ENCODE results near the gene TDRD7. TPM values are rescaled to one million over a fixed set of nuclear protein-coding genes. Genes with fewer than 3 reads are reported as not detected.

TDRD7 gene
- total RNA-seq, 4 donors from 2014 or later = 9.6 to 18.4 (median 10.8) TPM

- WGBS, 2 donors = 50 to 54% methylated on average over 5 of the region's 5 CpGs
These were observed 88.4 kb downstream of the TDRD7 start for GRCh38 chr9:97500263-97500662.

DNA sequence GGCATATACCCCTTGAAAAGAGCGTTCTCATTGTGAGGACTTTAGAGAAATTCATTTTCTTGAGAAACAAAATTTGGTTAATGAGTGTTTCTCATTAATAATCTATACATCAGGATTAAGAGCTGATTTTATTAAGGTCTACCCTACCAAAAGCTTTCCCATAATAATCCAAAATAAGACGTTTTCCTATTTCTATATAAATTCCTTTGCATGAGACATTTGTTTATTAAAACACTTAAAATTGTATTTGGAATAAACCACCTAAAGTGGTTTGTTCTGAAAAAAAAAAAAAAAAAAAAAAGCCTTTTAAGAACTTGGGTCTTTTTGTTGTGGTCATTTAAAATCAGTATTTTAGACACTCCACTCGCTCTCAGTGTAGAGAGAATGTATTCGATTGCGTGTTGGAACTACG is 88.9 kb downstream of the TDRD7 start:
- WGBS, 2 donors = 15 to 16% methylated on average over 6 of the region's 6 CpGs
- DNase-seq (ENCODE audit: low spot score in 2 of 2) = no peak
- no peak for TF ChIP-seq CTCF (IDR thresholded peaks at IDR 0.05)
- TF ChIP-seq EP300 (IDR thresholded peaks at IDR 0.05) = no peak
- TF ChIP-seq POLR2A (IDR thresholded peaks at IDR 0.05) = no peak
- Histone ChIP-seq H3K36me3 (peaks cover 0 to 11% (median 0%) of the 10 kb centered on the region in 3 donors), H3K4me3 (peak overlapping the region; percentile 40 to 87 (median 46)), H3K27me3 (no peaks in the 10 kb centered on the region), H3K9me3 (no peaks in the 10 kb centered on the region), H3K4me1 (peaks cover 0 to 51% (median 6%) of the 10 kb centered on the region in 4 donors), H3K27ac (peak overlapping the region in 3 of 4 donors; percentile 15 to 77 (median 37))

More at GRCh38 chr9:97500263-97500662, 88.4 kb downstream of the TDRD7 start:
- TF ChIP-seq POLR2A (IDR thresholded peaks at IDR 0.05) (no peak), EP300 (IDR thresholded peaks at IDR 0.05) (no peak), CTCF (IDR thresholded peaks at IDR 0.05) (no peak)
- Histone ChIP-seq H3K27ac (peak overlapping the region in 1 of 4 donors; percentile 13), H3K36me3 (peaks cover 0 to 15% (median 0%) of the 10 kb centered on the region in 3 donors), H3K27me3 (no peaks in the 10 kb centered on the region), H3K9me3 (no peaks in the 10 kb centered on the region), H3K4me1 (peaks cover 0 to 47% (median 6%) of the 10 kb centered on the region in 4 donors), H3K4me3 (no peak overlapping the region)
- DNase-seq (ENCODE audit: low spot score in 2 of 2) = no peak

GRCh38 chr9:97501177-97501971 is 89.5 kb downstream of the TDRD7 start, which contains the start of gene TMOD1:
Gene TMOD1, plus strand, starts transcription at chr9:97501666. Its CDS starts 22,523 bp downstream, at chr9:97524189.
- peak within 1 kb of the TSS; percentile 40 to 92 (median 85) for H3K4me3 ChIP-seq
- H3K27ac ChIP-seq = peak within 1 kb of the TSS; percentile 49 to 94 (median 77)
- peak in 1 of 2 donors; percentile 44 for TF ChIP-seq EP300 (IDR thresholded peaks at IDR 0.05)
- peak in 2 of 5 experiments; percentile 20 to 43 for TF ChIP-seq CTCF (IDR thresholded peaks at IDR 0.05)
- peak in 1 of 2 donors; percentile 50 for TF ChIP-seq POLR2A (IDR thresholded peaks at IDR 0.05)
- peak; percentile 50 to 52 for DNase-seq (ENCODE audit: low spot score in 2 of 2)
- H3K9me3 ChIP-seq = no peaks in the 10 kb centered on the region
- WGBS, 2 donors = 0 to 2% methylated on average over 28 to 45 of the region's 87 CpGs
- H3K27me3 ChIP-seq = no peaks in the 10 kb centered on the region
- H3K36me3 ChIP-seq = peaks cover 0 to 7% (median 0%) of the 10 kb centered on the region in 3 donors
- peaks cover 0 to 54% (median 6%) of the 10 kb centered on the region in 4 donors for H3K4me1 ChIP-seq

GRCh38 chr9:97501972-97502221 is 90.0 kb downstream of the TDRD7 start:
- Histone ChIP-seq H3K36me3 (peaks cover 0 to 2% (median 0%) of the 10 kb centered on the region in 3 donors), H3K4me1 (peaks cover 0 to 54% (median 6%) of the 10 kb centered on the region in 4 donors), H3K27ac (peak overlapping the region; percentile 49 to 94 (median 77)), H3K4me3 (peak overlapping the region; percentile 40 to 92 (median 85)), H3K9me3 (no peaks in the 10 kb centered on the region), H3K27me3 (no peaks in the 10 kb centered on the region)
- 0% methylated on average over 17 of the region's 30 CpGs; no CpG with 5 or more reads in 1 of the 2 donors for WGBS, 2 donors
- TF ChIP-seq POLR2A (IDR thresholded peaks at IDR 0.05) (no peak), EP300 (IDR thresholded peaks at IDR 0.05) (no peak), CTCF (IDR thresholded peaks at IDR 0.05) (no peak)
- no peak for DNase-seq (ENCODE audit: low spot score in 2 of 2)
